ENCODE data around the gene ADCY2. TPM values are rescaled to one million over a fixed set of nuclear protein-coding genes. Genes with fewer than 3 reads are reported as not detected.

ADCY2 gene
- total RNA-seq, 1 experiment from 2014 or later: 31.3 TPM

GRCh38 chr5:7584749-7585148, 188.8 kb downstream of the ADCY2 start:
- Histone ChIP-seq H3K27ac (ENCODE audit: insufficient read length, low read depth, low read length) (no peak overlapping the region), H2BK120ac (ENCODE audit: low read depth, low read length, poor library complexity, severe bottlenecking) (no peak overlapping the region), H3K4me2 (ENCODE audit: insufficient read depth, insufficient read length, low read length) (no peak overlapping the region), H3K4me1 (ENCODE audit: insufficient read depth, low read length) (no peaks in the 10 kb centered on the region), H3T11ph (ENCODE audit: low read length) (no peak overlapping the region), H4K20me1 (ENCODE audit: control insufficient read depth, insufficient read depth, insufficient read length) (no peaks in the 10 kb centered on the region), H3K27me3 (ENCODE audit: insufficient read depth, low read length) (no peaks in the 10 kb centered on the region), H3K79me2 (ENCODE audit: insufficient read depth, low read length) (no peaks in the 10 kb centered on the region), H2BK15ac (ENCODE audit: low read depth, low read length) (no peak overlapping the region), H3K9ac (ENCODE audit: extremely low read depth, insufficient read length, low read length) (no peak overlapping the region), H3K23ac (ENCODE audit: insufficient read length, low read depth, low read length) (no peak overlapping the region), H3K14ac (ENCODE audit: insufficient read depth, low read length) (no peak overlapping the region), H4K91ac (ENCODE audit: insufficient read length, low read depth, low read length) (no peak overlapping the region), H2BK5ac (ENCODE audit: insufficient read length, low read length) (no peak overlapping the region), H4K5ac (ENCODE audit: insufficient read length, low read depth, low read length) (no peak overlapping the region), H3K9me3 (ENCODE audit: control insufficient read depth, low read depth, low read length) (no peaks in the 10 kb centered on the region), H2BK20ac (ENCODE audit: low read depth, low read length, poor library complexity, severe bottlenecking) (no peak overlapping the region), H3K23me2 (ENCODE audit: insufficient read length, low read depth, low read length, poor library complexity, severe bottlenecking) (no peaks in the 10 kb centered on the region), H3K56ac (ENCODE audit: insufficient read length, low read depth, low read length) (no peak overlapping the region), H2BK12ac (ENCODE audit: insufficient read length, low read depth, low read length) (no peak overlapping the region), H3K4ac (ENCODE audit: low read depth, low read length) (no peak overlapping the region), H4K8ac (replicated peaks; ENCODE audit: insufficient read length, low read depth, low read length) (no peak overlapping the region), H2AK5ac (ENCODE audit: insufficient read length, low read length) (no peak overlapping the region), H2AFZ (ENCODE audit: low read length) (no peak overlapping the region), H3K18ac (ENCODE audit: insufficient read length, low read depth, low read length) (no peak overlapping the region), H3K79me1 (ENCODE audit: insufficient read depth, low read depth, low read length, poor library complexity, severe bottlenecking) (no peaks in the 10 kb centered on the region)
- WGBS (ENCODE audit: extremely low coverage, insufficient read length, low lambda C conversion rate): no CpG with 5 or more reads among the region's 2 CpGs
- Mint-ChIP-seq H3K4me3 (no peak overlapping the region), H3K9me3 (no peaks in the 10 kb centered on the region), H3K4me1 (peaks cover 8 to 13% of the 10 kb centered on the region in 2 experiments), H3K36me3 (ENCODE audit: insufficient read depth in 1 of 3, low read depth in 3 of 3) (no peaks in the 10 kb centered on the region), H3K27ac (no peak overlapping the region), H3K27me3 (ENCODE audit: low read depth) (no peaks in the 10 kb centered on the region)
- TF ChIP-seq CTCF (conservative IDR thresholded peaks at IDR 0.05): no peak
- DNase-seq: no peak

All from H9 (cell line).